HG03442 (cell line): ENCODE results near the gene BLMH.
A peak's percentile ranks its signal among the peaks of the same experiment; 100 is the strongest.

Experiments
- ATAC-seq: cut with Tn5 transposase; IDR thresholded peaks from one replicate; pipeline ENCODE4 v1.9.1; 2021; ENCODE audit warnings: mild to moderate bottlenecking, moderate library complexity; ENCODE audit not compliant: unreplicated experiment

The BLMH gene

GRCh38 chr17:30309591-30309990 lies 17.8 kb upstream of the BLMH start:
- no peak for ATAC-seq

GRCh38 chr17:30308406-30308805 lies 16.7 kb upstream of the BLMH start:
- ATAC-seq: no peak

- no peak for ATAC-seq
Observed at GRCh38 chr17:30304778-30305177, 13.0 kb upstream of the BLMH start.

- ATAC-seq: no peak
Observed at GRCh38 chr17:30302241-30302640, 10.5 kb upstream of the BLMH start.

- no peak for ATAC-seq
Observed at GRCh38 chr17:30300818-30301217, 9.1 kb upstream of the BLMH start.

GRCh38 chr17:30299000-30299399 lies 7.3 kb upstream of the BLMH start:
- ATAC-seq: no peak

- ATAC-seq: no peak
Observed at GRCh38 chr17:30297715-30298114, 6.0 kb upstream of the BLMH start.

- no peak for ATAC-seq
Observed at GRCh38 chr17:30296499-30297080, 4.8 kb upstream of the BLMH start.

GRCh38 chr17:30292286-30292858 lies 628 bp upstream of the BLMH start:
- no peak for ATAC-seq

GRCh38 chr17:30290696-30291542 lies 825 bp downstream of the BLMH start:
- ATAC-seq: peak; percentile 32

DNA sequence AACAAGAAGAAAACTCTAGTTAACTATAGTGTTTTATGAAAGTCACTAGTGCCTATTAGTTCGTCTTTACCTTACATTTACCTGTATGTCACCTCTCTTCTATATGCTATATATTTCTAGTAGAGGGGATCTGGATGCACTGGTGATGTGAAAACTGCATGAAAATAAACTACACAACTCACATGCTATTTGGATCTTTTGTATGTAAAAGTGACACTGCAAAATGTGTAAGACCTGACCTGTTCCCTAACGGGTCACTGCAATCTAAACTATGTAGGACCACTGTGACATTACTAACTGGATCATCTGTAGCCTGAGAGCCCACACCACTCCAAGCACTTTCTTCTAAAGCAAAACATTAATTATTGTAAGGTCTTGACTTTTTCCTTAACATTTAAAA lies 1.7 kb downstream of the BLMH start:
- ATAC-seq: no peak

- ATAC-seq: no peak
Observed at GRCh38 chr17:30279156-30279555, 12.6 kb downstream of the BLMH start.

GRCh38 chr17:30278032-30278431 lies 13.7 kb downstream of the BLMH start:
- ATAC-seq: no peak

DNA sequence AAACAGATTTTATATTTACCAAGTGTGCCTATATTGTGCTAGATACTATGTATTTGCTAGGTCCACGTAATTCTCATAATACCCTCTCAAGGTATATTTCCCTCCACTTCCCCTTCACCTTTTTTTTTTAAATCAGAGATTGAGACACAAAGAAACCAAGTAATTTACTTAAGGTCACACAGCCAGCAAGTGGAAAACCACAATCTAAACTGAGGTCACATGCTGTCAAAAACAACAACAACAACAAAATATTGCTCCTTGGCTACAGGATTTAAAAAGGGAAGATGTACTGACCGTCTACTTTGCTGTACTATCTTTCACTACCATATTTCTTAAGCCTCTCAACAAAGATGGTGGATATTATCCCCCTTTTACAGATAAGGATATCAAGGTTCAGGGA lies 15.8 kb downstream of the BLMH start:
- ATAC-seq: no peak

- no peak for ATAC-seq
Observed at GRCh38 chr17:30274887-30275286, 16.9 kb downstream of the BLMH start.

DNA sequence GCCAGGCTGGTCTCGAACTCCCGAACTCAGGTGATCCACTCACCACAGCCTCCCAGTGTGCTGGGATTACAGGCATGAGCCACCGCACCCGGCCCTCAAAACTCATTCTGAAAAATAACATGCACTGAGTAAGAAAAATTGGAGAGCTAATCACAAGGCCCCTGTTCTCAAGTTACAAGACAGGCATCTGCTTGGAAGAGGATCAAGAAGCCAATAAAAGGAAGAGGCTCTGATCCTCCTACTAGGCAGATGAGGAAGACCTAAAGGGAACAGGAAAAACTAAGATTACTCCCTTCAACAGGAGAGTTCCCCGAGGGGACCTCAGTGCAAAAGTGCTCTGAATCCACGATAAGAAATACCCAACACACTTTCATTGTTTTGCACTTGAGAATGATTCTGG lies 18.4 kb downstream of the BLMH start:
- no peak for ATAC-seq

GRCh38 chr17:30271102-30271501 lies 20.6 kb downstream of the BLMH start:
- ATAC-seq: no peak

GRCh38 chr17:30267625-30268024 lies 24.1 kb downstream of the BLMH start:
- no peak for ATAC-seq

GRCh38 chr17:30263552-30264333 lies 28.0 kb downstream of the BLMH start:
- ATAC-seq: no peak

GRCh38 chr17:30256756-30257506 lies 34.8 kb downstream of the BLMH start:
- ATAC-seq: no peak

DNA sequence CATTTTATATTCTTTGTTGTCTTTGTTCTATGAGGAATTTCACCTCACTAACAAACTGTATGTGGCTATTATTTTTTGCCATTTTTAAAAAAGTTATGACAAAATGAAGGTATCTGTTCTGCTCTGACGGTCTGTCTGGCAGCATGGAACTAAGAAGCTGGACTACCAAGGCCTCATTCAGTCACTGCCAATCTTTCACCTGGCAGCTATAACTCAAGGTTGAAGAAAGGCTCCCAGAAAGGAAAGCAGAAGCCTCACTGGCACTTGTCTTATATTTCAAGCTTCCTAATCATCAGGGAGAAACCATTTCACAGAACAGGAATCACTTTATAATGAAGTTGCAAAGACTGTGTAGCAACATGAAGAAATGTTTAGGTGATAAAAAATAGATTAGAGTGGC lies 37.6 kb downstream of the BLMH start:
- ATAC-seq: no peak
